Limb (tissue), 2 donors: ENCODE results near the gene RBFOX2.
A peak's percentile ranks its signal among the peaks of the same experiment; 100 is the strongest.

Experiments used
- DNase-seq, 2 donors: peaks; one replicate each; pipeline ENCODE4 v3.0.0-alpha.2; 2016; ENCODE audit errors: extremely low spot score in 2 of 2

Gene RBFOX2

DNA sequence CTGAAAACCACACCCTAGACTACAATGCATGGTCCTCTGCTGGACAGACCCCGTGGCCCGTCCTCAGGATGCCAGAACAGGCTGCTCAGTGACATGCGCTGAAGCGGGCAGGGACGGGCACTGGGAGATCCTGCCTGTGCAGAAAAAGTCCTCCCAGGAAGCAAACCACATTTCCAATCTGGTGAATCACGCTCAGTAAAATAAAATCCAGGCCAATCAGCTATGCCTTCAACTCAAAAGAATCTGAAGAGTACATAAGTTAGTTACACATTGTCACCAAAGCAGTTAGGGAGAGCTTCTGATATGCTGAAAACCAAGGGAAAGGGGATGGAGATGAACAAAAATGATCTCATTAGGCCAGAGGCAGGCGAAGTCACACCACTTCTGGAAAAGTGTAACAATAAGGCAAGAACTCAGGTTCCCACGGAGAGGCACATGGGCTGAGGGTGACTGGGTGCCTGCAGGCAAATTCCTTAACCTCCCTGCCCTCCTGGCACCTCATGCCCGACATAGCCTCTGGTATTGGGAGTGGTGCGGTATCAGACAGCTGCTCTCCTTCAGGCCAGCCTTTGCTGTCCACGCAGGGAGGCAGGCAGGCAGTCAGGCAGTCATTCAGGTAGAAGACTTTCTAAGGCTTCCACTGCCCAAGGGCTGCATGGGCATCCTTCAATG is 244.5 kb downstream of the RBFOX2 start:
- no peak for DNase-seq

DNA sequence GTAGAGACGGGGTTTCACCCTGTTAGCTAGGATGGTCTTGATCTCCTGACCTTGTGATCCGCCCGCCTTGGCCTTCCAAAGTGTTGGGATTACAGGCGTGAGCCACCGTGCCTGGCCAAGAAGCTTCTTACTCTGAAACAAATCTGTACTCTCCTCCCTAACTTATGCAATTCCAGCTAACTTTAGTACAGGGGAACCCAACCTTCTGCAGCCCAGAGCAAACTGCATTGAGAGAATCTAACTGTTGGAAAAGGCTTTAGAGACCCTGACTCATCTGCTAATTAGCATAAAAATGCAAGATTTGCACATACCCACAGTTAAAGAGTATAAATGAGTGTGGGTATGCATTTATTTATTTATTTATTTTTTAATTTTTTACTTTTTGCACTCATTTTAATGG is 246.1 kb downstream of the RBFOX2 start:
- no peak for DNase-seq

DNA sequence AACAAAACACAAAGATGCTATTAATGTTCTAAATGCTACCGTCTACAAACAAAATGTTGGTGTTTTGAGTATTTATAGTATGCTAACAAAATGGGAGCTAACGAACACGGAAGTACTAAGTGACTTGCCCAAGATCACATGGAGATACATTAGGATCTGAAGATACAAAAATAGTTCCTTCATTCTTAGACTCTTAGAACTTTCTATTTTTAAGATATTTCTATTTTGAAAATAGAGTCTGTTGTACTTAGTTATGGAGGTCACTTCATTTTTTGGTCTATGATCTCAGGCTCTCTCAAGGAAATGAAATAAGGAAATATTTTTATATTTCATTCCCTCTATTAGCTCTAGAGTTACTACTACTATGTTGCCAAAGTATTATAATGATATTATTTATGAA is 246.7 kb downstream of the RBFOX2 start:
- DNase-seq = no peak

DNA sequence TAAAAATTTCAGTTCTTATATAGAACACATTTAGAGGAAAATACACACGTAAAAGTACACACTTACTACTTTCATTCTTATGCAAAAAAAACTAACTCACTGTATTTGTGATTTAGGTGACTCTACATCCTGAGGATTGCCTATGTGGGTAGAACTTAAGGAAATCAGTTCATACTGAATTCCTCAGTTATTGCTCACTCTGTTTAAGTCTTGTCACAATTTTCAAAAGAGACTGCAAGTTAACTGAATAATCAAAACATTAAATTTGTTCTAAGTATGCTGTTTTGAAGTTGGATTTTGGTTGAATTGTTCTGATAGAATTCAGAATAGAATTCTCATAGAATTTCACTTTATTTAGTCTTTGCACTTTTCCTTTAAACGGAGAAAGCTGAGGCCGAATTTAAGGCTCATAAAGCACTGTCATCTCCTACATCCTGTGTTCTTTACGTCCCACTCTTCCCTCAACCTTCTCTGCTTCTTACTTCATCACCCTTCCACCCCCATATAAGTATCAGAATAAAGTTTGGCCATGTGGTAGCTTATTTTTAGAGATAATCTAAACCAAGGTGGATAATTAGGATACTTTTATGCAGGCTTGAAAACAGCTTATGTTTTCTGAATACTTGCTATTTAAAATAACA is 251.2 kb downstream of the RBFOX2 start:
- no peak for DNase-seq

DNA sequence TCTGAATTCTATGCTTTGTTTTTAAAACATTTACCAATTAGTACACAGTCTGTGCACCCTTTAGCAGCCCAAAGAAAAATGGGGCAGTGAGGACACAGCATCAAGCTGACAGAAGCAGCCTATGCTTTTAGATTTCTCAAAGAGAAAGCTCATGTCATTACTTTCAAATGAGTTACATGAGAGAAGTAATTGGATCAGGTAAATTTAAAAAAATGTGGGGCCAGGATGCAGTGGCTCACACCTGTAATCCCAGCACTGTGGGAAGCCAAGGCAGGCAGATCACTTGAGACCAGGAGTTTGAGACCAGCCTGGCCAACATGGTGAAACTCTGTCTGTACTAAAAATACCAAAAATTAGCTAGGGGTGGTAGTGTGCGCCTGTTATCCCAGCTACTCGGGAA is 253.3 kb downstream of the RBFOX2 start:
- no peak for DNase-seq

DNA sequence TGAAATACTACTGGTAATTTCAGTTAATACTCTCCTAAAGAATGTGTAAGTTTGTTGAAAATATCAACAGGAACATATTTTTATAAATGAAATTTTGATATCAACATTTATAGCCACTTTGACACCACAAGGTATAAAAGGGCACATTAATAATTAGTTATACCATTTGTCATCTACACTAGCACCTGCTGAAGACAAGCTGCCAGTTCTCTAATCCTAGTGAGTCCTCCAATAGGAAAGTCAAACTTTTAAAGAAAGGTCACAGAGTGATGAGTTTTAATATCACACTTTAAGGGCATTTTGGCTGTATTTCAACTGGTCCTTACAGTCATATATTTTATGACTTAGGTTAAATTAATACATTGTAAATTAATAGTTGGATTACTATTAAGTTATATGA is 258.6 kb downstream of the RBFOX2 start:
- no peak for DNase-seq

DNA sequence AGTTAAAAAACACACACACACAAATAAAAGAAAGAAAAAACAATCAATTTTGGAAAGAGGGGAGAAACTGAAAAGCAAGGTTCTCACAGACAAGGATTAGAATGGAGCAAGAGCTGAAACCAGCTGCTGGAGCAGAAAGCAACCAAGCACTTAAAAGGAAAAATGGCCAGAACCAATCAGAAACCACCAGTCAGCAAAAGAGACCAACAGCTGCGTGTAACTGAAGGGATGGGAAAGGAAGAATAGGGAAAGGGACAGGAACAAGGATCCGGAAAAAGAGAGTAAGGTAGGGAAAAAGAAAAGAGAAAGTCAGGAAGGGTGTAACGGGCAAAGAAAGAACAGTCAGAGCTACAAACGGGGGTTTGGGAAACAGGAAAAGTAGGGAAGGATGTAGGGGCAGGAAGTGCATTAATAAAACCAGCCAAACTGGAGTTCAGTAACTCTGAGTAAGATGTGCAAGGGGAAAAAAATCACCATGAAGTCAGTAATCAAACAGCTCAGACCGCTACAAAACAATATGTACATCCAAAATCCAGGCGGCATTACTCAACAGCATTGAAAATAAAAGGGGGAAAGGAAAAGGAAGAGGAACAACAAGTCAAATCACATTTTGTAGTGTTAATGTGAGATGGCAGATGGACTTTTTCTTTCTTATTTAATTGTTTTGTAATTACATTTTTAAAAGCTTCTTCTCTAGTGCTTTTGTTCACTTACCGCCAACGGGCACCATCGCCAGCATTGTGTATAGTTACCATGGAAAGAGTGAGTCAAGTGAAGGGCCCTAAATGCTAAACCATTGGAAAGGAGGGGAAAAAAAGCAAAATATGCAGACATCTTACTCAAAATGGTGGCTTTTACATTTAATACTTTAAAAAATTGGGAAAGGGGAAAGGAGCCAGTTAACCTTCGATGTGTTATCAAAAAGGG is 261.7 kb downstream of the RBFOX2 start:
- peak in 1 of 2 donors; percentile 68 for DNase-seq

DNA sequence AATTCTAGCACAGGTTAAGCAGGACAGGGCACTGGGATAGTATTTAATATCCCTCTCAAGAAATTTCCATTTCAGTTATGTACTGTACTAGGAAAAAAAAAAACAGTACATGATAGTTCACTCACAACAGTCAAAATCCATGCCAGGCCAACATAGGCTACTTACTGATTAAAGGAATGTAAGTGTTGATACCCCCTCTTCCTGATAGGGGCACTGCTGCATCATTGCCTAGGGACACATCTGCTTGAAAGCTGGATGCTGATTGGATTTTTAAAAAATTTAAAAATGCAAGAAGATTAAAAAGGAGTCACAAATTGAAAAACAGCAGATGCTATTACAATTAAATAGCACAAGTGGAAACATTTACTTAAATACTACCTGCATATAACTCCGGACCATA is 267.6 kb downstream of the RBFOX2 start:
- no peak for DNase-seq

DNA sequence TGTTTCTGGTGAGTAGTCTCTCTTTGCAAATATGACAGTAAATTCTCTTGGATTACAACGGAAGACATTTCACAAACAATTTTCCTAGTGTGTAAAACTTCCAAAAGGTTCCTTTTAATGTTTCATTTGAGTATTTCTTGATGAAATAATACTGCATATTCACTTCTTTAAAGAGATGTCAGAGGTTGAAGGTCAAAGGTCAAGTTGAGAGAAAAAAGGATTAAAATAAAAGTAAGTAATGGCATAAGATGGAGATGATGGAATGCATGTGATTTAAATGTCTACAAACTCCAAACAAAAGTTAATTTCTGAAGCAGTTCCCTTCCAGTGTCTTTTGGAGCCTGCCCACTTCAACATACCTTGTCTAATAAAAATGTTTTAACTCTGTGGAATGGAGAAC is 270.2 kb downstream of the RBFOX2 start:
- no peak for DNase-seq

DNA sequence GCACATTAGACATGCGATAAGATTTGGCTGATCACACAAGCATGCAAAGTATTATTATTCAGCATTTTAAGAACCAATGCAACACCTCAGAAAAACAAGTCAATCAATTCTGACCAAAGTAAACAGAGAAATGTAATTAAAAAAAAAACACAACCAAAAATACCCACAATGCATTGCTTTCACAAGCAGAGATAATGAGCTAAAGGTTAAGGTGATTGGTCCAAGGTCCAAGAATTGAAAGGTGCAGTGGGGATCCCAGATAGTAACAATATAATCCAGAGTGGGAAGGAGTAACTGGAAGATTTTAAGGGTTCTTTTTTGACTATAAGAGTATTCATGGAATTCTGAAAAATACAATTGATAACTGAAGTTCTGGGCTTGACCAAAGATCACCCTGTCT is 271.9 kb downstream of the RBFOX2 start:
- DNase-seq = no peak

DNA sequence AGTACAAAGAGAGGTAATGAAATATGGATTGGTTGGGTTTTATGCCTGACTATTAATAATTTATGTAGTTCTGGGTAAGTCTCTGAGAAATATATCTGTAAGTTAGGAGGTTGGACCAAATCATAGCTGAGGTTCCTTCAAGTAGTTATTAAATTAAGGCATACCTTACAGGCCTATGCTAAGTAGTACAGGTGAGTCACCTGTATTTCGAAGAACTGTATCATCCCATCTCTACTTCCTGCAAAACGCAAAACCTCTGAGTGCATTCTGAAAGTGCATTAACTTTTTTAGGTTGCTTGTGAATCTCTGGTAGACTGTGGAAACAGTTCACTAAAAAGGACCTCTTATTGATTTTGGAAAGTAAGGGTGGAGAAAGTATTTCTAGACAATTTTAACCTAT is 273.9 kb downstream of the RBFOX2 start:
- no peak for DNase-seq

DNA sequence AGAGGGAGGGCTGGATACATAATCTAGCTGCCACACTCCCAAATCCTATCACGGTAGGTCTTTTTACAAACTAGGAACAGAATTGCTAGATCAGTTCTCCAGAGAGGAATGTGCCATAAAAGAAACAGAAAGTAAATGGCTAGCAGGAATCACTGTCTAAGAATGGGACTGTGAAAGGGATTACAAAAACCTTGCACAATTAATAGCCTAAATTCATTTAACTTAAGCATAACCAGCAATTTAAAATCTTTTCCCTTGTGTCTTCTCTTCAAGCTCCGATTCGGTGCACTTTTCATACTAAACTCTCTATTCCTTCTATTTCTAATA is 275.8 kb downstream of the RBFOX2 start:
- DNase-seq = no peak

DNA sequence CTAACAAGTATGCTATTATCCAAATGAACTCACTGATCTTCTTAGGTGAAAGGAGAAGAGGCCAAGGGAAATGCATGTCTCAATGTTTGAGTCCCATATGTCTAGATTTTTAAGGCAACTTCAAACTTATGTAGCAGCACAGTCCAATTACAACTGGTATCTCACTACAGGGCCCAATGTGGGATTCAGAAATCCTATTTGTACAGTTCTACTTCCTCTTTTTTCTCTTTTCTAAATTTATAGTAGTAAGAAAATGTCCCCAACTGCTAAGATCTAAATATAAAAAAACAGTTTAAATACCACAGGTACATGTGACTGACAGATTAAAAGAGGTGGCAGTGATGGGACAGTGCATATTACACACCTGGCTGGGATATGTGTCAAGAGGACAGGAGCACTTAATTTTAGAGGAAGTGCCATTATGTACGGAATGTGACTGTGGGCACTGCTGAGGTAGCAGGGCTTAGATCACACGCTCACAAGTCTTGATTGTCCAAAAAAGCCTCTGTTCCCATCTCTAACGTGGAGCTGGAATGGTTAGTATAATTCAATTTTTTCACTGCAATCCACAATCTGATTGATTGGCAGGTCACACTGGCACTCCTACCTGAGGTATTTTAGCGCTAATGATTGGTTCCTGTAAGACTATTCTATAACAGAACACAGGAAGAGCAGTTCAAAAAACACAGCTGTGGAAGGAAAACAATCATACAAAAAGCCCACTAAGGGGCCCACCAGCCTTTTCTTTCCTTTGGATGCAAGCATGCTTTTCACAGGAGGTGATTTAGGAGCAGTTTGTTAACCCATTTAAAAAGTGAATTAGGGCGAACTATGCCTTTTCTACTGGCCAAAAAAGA is 276.4 kb downstream of the RBFOX2 start:
- DNase-seq = no peak

DNA sequence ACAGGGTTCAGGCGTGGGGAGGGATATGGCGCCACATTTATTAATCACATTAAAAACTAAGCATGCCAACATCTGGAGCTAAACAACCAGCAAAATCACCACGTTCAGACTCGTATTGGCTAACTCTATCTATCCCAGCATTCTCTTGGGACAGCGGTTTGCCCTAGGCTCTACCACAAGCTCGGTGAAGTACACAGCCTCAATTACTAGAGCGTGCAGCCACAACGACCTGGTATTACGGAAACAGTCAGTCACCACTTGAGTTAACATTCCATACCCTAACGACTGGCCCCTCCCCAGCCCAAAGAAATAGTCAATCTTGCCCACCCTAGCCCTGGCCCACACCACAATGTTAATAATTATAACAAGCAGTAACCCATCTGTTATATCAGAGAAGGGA is 278.8 kb downstream of the RBFOX2 start:
- no peak for DNase-seq

DNA sequence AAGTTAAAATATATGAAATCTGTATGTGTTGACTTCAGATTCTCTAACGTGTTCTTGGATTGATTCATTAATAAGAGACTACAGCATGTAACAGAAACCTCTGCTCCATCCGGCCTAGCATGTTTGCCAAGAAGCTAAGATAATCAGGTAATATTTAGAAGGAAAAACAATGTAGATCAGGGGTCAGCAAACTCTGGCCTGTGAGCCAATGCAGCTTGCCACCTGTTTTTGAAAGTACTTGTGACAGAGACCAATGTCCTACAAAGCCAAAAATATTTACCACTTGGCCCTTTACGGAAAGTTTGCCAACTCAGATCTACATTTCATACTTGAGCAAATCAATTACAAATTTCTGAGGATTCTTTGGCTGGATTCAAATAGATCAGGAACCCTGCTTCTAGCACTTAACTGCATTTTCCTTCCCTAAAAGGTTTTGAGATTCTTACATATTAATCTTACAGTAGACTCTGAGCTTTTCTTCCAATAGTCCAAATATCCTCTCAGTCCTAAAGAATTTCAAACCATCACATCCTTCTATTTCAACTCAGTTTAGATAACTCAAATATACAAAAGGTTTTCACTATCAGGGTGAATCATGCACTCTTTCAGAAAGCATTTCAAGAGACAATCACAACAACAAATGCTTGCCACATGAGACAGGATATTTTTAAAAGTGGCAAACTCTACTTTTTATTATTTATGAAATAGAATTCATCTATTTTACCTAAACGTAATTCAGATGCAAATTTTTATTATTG is 281.5 kb downstream of the RBFOX2 start:
- no peak for DNase-seq

DNA sequence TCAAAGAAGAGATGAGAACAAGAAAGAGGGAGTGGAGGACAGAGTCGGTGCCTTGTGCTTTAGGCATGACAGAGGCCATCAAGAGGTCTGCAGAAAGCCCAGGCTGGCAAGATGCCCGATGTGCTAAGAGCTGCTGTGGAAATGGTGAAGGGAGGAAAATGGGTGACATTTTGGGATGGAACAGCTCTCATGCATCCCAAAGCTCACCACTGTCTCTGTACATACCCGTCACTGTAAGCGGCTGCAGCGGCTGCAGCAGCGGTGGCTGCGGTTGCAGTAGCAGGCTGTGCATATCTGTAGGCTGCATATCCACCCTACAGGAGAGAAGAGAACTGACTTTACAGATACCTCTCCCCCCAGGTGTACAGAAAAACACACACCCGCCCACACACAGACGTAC is 282.4 kb downstream of the RBFOX2 start:
- no peak for DNase-seq

DNA sequence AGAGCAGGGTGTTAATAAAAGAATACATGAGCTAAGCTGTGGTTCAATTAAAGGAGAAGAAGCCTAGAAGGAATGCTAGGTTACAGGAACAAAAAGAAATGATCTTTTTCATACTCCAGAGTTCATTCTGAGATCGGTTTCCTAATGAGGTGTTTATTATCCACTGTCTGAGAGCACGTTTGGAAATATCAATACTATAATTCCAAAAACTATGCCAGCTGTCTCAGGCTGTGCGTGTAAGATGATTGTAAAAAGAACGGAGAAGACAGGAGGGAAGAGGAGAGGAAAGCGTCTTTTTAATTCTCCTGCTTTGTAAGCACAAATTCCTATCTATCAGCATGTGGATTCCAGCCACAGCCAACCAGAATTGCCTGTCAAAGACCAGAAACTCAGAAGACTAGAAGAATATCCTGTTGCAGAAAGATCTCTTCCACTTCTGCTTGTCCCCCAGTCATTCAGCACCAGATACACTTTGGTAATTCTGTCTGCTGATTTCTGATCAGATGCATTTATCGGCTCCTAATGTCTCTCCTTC is 285.2 kb downstream of the RBFOX2 start:
- no peak for DNase-seq

DNA sequence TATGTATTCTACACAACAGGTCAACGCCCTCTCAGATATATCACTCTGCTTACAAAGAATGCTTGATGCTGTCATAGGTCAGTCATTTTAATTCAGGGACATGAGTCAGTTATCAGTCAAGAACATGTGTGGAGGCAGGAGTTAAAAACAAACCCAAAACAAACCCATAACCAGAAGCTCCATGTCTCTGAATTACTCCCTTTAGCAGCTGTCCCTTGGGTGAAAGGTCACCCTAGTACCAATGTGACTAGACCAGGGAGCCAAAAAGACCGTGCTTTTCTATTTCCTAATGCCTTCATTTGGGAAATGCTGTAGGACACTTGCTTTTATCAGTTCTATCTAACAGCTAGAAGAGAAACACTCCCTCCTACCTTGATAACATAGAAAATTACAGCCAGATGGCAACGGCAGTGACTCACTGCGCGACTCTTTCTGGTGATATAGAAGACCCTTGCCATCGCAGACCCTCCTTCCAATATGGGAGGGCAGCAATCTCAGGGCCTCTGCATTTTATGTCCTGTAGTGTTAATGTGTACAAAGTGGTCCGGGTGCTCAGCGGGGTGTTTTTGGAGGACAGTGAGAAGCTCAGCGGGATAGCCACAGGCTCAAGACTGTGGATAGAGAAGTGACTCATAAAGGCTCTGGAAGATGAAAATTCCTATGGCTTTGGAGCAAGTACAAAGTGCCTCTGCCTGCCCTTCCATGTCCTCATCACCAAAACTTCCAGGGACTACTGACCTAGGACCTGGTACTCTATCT is 286.1 kb downstream of the RBFOX2 start:
- DNase-seq = no peak

DNA sequence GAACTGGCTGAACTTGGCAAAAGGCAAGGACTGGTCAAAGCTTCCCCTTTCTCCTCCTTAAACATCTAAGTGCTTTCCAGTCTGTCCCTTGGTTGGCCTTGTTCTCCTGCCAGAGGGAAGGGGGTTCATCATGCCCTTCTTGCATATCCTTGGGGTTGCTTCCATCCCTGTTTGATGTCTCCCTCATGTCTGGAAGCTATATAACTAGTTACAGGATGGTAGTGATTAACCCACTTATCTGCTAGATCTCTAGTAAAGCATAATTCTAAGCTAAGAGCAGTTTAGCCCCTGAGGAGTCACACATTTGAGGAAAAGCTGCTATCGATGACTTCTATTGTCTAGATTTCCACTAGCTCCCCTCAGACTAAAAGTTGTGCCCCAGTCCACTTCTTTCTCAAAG is 288.0 kb downstream of the RBFOX2 start:
- no peak for DNase-seq

DNA sequence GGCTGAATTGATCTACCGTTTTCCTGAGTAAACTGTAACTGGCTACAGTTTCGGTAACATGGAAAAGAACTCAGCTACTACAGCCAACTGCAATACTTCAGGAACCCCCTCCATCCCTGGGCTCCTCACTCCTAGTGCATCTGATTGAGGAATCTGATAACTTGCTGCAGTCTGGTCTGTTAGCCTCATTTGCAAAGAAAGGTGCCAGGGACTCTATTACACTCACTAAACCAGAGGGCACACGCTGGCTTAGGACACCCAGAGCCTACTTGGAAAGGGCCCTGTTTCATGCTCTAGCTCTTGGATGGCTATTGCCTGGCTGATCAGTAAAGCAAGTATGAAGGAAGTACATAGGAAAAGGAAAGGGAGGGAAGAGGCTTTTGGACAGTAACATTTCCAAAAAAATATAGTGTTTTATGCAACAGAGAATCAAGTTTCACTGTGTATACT is 288.7 kb downstream of the RBFOX2 start:
- no peak for DNase-seq
